T-cell (primary cell): Measurements from ENCODE around the gene LAPTM5. TPM values are rescaled to one million over a fixed set of nuclear protein-coding genes. Genes with fewer than 3 reads are reported as not detected.

Experiments
- ATAC-seq, 4 experiments: fragments of 200-7000 bp in 3 of 4; fragments of 150-1000 bp in 1 of 4; cut with Tn5 transposase; replicated peaks in 1 of 4; 1 replicate in 3 of 4; 2 replicates in 1 of 4; pipeline ENCODE4 v1.10.0; 2021; ENCODE audit warnings: moderate library complexity in 3 of 4, mild to moderate bottlenecking in 2 of 4, moderate number of reproducible peaks in 1 of 4
- CTCF ChIA-PET, 2 donors: fragments of 300-600 bp; sonication (Branson Sonifier 250); formaldehyde crosslinking; loops; one replicate each; lab custom pipeline; 2022; ENCODE audit warnings: antibody characterized with exemption in 2 of 2; lab: Charles Lee
- POLR2A ChIA-PET, 2 donors: fragments of 300-600 bp; sonication (Branson Sonifier 250); formaldehyde crosslinking; loops; one replicate each; lab custom pipeline; 2022; ENCODE audit warnings: antibody characterized with exemption in 2 of 2; lab: Charles Lee
- DNase-seq, 35 experiments: peaks; one replicate each; pipeline versions ENCODE4 v3.0.0 to v3.0.0-alpha.2; 2013 to 2023
- H3K27ac ChIP-seq: one replicate; pipeline ENCODE4 v1.5.1; 2013; ENCODE audit warnings: low read length
- H3K27me3 ChIP-seq, 2 experiments: replicated peaks in 1 of 2; 1 replicate in 1 of 2; 2 replicates in 1 of 2; pipeline versions ENCODE4 v1.6.1 to v1.7.0; 2013; ENCODE audit warnings: low read length in 1 of 2, mixed read lengths in 1 of 2; ENCODE audit not compliant: control insufficient read depth in 2 of 2, insufficient read depth in 2 of 2; ENCODE audit errors: extremely low read depth in 1 of 2
- H3K36me3 ChIP-seq, 2 donors: 1 replicate in 1 of 2; 2 replicates in 1 of 2; pipeline versions ENCODE4 v1.6.1 to v1.7.0; 2013; ENCODE audit warnings: low read length in 1 of 2; ENCODE audit not compliant: control insufficient read depth in 2 of 2, insufficient read depth in 1 of 2; ENCODE audit errors: extremely low read depth in 1 of 2
- H3K4me1 ChIP-seq, 2 experiments: 1 replicate in 1 of 2; 2 replicates in 1 of 2; pipeline versions ENCODE4 v1.6.1 to v1.7.0; 2013; ENCODE audit warnings: low read length in 2 of 2, mixed read lengths in 1 of 2; ENCODE audit not compliant: insufficient read depth in 2 of 2, control insufficient read depth in 1 of 2; ENCODE audit errors: extremely low read depth in 1 of 2
- H3K4me3 ChIP-seq, 2 donors: 1 replicate in 1 of 2; 2 replicates in 1 of 2; pipeline versions ENCODE4 v1.5.1 to v1.7.0; 2013; ENCODE audit warnings: mild to moderate bottlenecking in 2 of 2, low read length in 1 of 2, moderate library complexity in 1 of 2; ENCODE audit not compliant: control insufficient read depth in 1 of 2; ENCODE audit errors: extremely low read depth in 1 of 2
- H3K9me3 ChIP-seq: 2 replicates; pipeline ENCODE4 v1.7.0; 2013
- H3K27ac Mint-ChIP-seq, 2 donors: one replicate each; pipeline ENCODE4 v1.8.0; 2020 to 2021; ENCODE audit warnings: mild to moderate bottlenecking in 2 of 2, mixed read lengths in 2 of 2
- H3K27me3 Mint-ChIP-seq, 2 donors: one replicate each; pipeline ENCODE4 v1.8.0; 2021 to 2022; ENCODE audit warnings: mixed read lengths in 2 of 2
- H3K36me3 Mint-ChIP-seq: one replicate; pipeline ENCODE4 v1.8.0; 2021; ENCODE audit warnings: mixed read lengths
- H3K4me1 Mint-ChIP-seq, 3 donors: one replicate each; pipeline ENCODE4 v1.8.0; 2020 to 2022; ENCODE audit warnings: mixed read lengths in 3 of 3, mild to moderate bottlenecking in 1 of 3
- H3K4me3 Mint-ChIP-seq, 3 donors: one replicate each; pipeline ENCODE4 v1.8.0; 2020 to 2022; ENCODE audit warnings: mild to moderate bottlenecking in 3 of 3, mixed read lengths in 3 of 3, moderate library complexity in 3 of 3
- H3K9me3 Mint-ChIP-seq, 3 donors: one replicate each; pipeline ENCODE4 v1.8.0; 2020 to 2022; ENCODE audit warnings: mixed read lengths in 3 of 3
- WGBS: methylation state at CpG from one replicate; pipeline ENCODE4 v1.1.5; 2013; ENCODE audit warnings: missing lambda C conversion rate; ENCODE audit not compliant: insufficient coverage; 5-methylcytosine and 5-hydroxymethylcytosine counted together
- total RNA-seq, 35 experiments: library from RNA in 6 of 35; stranded (reverse) in 6 of 35; fragments of 120-200 nt in 1 of 35; gene quantifications; one replicate each; pipeline versions ENCODE4 v1.2.1 to v1.2.4 and lab custom pipeline; 2013 to 2026

The LAPTM5 gene
- total RNA-seq, 5 donors from 2014 or later (not counting 1 experiment from before 2014, with no cell fraction given), result 529 to 586 (median 559) TPM

- Histone ChIP-seq H3K4me3 (no peak overlapping the region), H3K9me3 (no peaks in the 10 kb centered on the region), H3K27ac (no peak overlapping the region), H3K4me1 (peaks cover 0 to 30% of the 10 kb centered on the region in 2 experiments), H3K27me3 (peaks cover 0 to 9% of the 10 kb centered on the region in 2 experiments), H3K36me3 (peaks cover 0 to 3% of the 10 kb centered on the region in 2 donors)
- POLR2A ChIA-PET, result interaction anchor here in 1 of 2 donors (0.6 kb wide), 1 partner anchor 1937 kb away, joined by 12 read pairs; no protein-coding TSS in a partner anchor
- H3K9me3 Mint-ChIP-seq, result peaks cover 0 to 4% (median 0%) of the 10 kb centered on the region in 3 donors
- 94% methylated on average over 8 of the region's 8 CpGs for WGBS
- H3K27me3 Mint-ChIP-seq, result peaks cover 0 to 5% of the 10 kb centered on the region in 2 donors
- H3K4me1 Mint-ChIP-seq, result peaks cover 18 to 31% (median 30%) of the 10 kb centered on the region in 3 donors
- ATAC-seq, result no peak
- no peak for DNase-seq
- peak overlapping the region in 1 of 2 donors; percentile 86 for H3K27ac Mint-ChIP-seq
- H3K36me3 Mint-ChIP-seq, result no peaks in the 10 kb centered on the region
- CTCF ChIA-PET, result interaction anchor here in 1 of 2 donors (0.8 kb wide), 1 partner anchor 65 kb away, joined by 4 read pairs; no protein-coding TSS in a partner anchor
- H3K4me3 Mint-ChIP-seq, result peak overlapping the region; percentile 74 to 77 (median 75)
Measured at GRCh38 chr1:30716646-30717045, 40.9 kb downstream of the LAPTM5 start.

- Histone ChIP-seq H3K4me3 (no peak overlapping the region), H3K27ac (no peak overlapping the region), H3K4me1 (peaks cover 0 to 30% of the 10 kb centered on the region in 2 experiments), H3K27me3 (peaks cover 0 to 9% of the 10 kb centered on the region in 2 experiments), H3K36me3 (no peaks in the 10 kb centered on the region), H3K9me3 (no peaks in the 10 kb centered on the region)
- H3K27ac Mint-ChIP-seq, result no peak overlapping the region
- ATAC-seq, result no peak
- 92% methylated on average over 10 of the region's 11 CpGs for WGBS
- ChIA-PET POLR2A (no interaction called here), CTCF (no interaction called here)
- H3K36me3 Mint-ChIP-seq, result no peaks in the 10 kb centered on the region
- no peak for DNase-seq
- H3K4me1 Mint-ChIP-seq, result peaks cover 11 to 24% (median 23%) of the 10 kb centered on the region in 3 donors
- no peak overlapping the region for H3K4me3 Mint-ChIP-seq
- H3K9me3 Mint-ChIP-seq, result peaks cover 0 to 4% (median 0%) of the 10 kb centered on the region in 3 donors
- H3K27me3 Mint-ChIP-seq, result peaks cover 0 to 5% of the 10 kb centered on the region in 2 donors
Measured at GRCh38 chr1:30715886-30716285, 41.7 kb downstream of the LAPTM5 start.

- no CpG with 5 or more reads among the region's 2 CpGs for WGBS
- peaks cover 0 to 4% (median 0%) of the 10 kb centered on the region in 3 donors for H3K9me3 Mint-ChIP-seq
- Histone ChIP-seq H3K4me1 (peaks cover 0 to 25% of the 10 kb centered on the region in 2 experiments), H3K9me3 (no peaks in the 10 kb centered on the region), H3K36me3 (no peaks in the 10 kb centered on the region), H3K4me3 (no peak overlapping the region), H3K27me3 (peaks cover 0 to 9% of the 10 kb centered on the region in 2 experiments), H3K27ac (no peak overlapping the region)
- no peak for ATAC-seq
- H3K36me3 Mint-ChIP-seq, result no peaks in the 10 kb centered on the region
- H3K27ac Mint-ChIP-seq, result no peak overlapping the region
- peaks cover 0 to 5% of the 10 kb centered on the region in 2 donors for H3K27me3 Mint-ChIP-seq
- DNase-seq, result peak in 1 of 35 experiments; percentile 36
- ChIA-PET CTCF (no interaction called here), POLR2A (no interaction called here)
- H3K4me3 Mint-ChIP-seq, result no peak overlapping the region
- peaks cover 11 to 19% (median 18%) of the 10 kb centered on the region in 3 donors for H3K4me1 Mint-ChIP-seq
Measured at GRCh38 chr1:30715216-30715615, 42.4 kb downstream of the LAPTM5 start.

- Mint-ChIP-seq H3K27me3 (peaks cover under 1 to 5% of the 10 kb centered on the region in 2 donors), H3K4me3 (no peak overlapping the region), H3K27ac (no peak overlapping the region), H3K36me3 (no peaks in the 10 kb centered on the region), H3K9me3 (peaks cover 0 to 4% (median 0%) of the 10 kb centered on the region in 3 donors), H3K4me1 (peaks cover 9 to 13% (median 12%) of the 10 kb centered on the region in 3 donors)
- 92% methylated on average over 8 of the region's 8 CpGs for WGBS
- ChIA-PET CTCF (no interaction called here), POLR2A (no interaction called here)
- no peak for ATAC-seq
- Histone ChIP-seq H3K27ac (no peak overlapping the region), H3K9me3 (no peaks in the 10 kb centered on the region), H3K4me3 (no peak overlapping the region), H3K27me3 (peaks cover 0 to 12% of the 10 kb centered on the region in 2 experiments), H3K36me3 (no peaks in the 10 kb centered on the region), H3K4me1 (peaks cover 0 to 19% of the 10 kb centered on the region in 2 experiments)
- no peak for DNase-seq
Measured at GRCh38 chr1:30714536-30715090, 43.0 kb downstream of the LAPTM5 start.

GRCh38 chr1:30714025-30714424 lies 43.5 kb downstream of the LAPTM5 start:
- H3K27me3 Mint-ChIP-seq, result peaks cover 3 to 5% of the 10 kb centered on the region in 2 donors
- no peak overlapping the region for H3K4me3 Mint-ChIP-seq
- POLR2A ChIA-PET, result no interaction called here
- DNase-seq, result no peak
- H3K9me3 ChIP-seq, result no peaks in the 10 kb centered on the region
- no peak overlapping the region for H3K4me3 ChIP-seq
- H3K27me3 ChIP-seq, result peaks cover 0 to 12% of the 10 kb centered on the region in 2 experiments
- CTCF ChIA-PET, result interaction anchor here in 1 of 2 donors (0.6 kb wide), 1 partner anchor 471 kb away, joined by 3 read pairs; no protein-coding TSS in a partner anchor
- H3K27ac ChIP-seq, result no peak overlapping the region
- peaks cover 5 to 8% (median 8%) of the 10 kb centered on the region in 3 donors for H3K4me1 Mint-ChIP-seq
- H3K36me3 Mint-ChIP-seq, result no peaks in the 10 kb centered on the region
- H3K27ac Mint-ChIP-seq, result no peak overlapping the region
- no peaks in the 10 kb centered on the region for H3K36me3 ChIP-seq
- ATAC-seq, result no peak
- WGBS, result 66% methylated on average over 2 of the region's 4 CpGs
- peaks cover 0 to 13% of the 10 kb centered on the region in 2 experiments for H3K4me1 ChIP-seq
- peaks cover 0 to 4% (median 0%) of the 10 kb centered on the region in 3 donors for H3K9me3 Mint-ChIP-seq

GRCh38 chr1:30713311-30713710 lies 44.3 kb downstream of the LAPTM5 start:
- H3K36me3 ChIP-seq, result no peaks in the 10 kb centered on the region
- H3K4me1 Mint-ChIP-seq, result peaks cover 5 to 8% (median 8%) of the 10 kb centered on the region in 3 donors
- H3K4me1 ChIP-seq, result peaks cover 0 to 9% of the 10 kb centered on the region in 2 experiments
- ChIA-PET CTCF (interaction anchor here in 1 of 2 donors (0.6 kb wide), 1 partner anchor 471 kb away, joined by 3 read pairs; no protein-coding TSS in a partner anchor), POLR2A (no interaction called here)
- H3K27me3 Mint-ChIP-seq, result peaks cover 3 to 5% of the 10 kb centered on the region in 2 donors
- no peaks in the 10 kb centered on the region for H3K9me3 ChIP-seq
- no peak overlapping the region for H3K4me3 ChIP-seq
- peaks cover 0 to 4% (median 0%) of the 10 kb centered on the region in 3 donors for H3K9me3 Mint-ChIP-seq
- no peaks in the 10 kb centered on the region for H3K36me3 Mint-ChIP-seq
- no peak for DNase-seq
- no peak overlapping the region for H3K27ac Mint-ChIP-seq
- no peak overlapping the region for H3K4me3 Mint-ChIP-seq
- peaks cover 0 to 17% of the 10 kb centered on the region in 2 experiments for H3K27me3 ChIP-seq
- 78% methylated on average over 11 of the region's 12 CpGs for WGBS
- no peak overlapping the region for H3K27ac ChIP-seq
- no peak for ATAC-seq
